Measurements from ENCODE around the gene NDUFC1. TPM values are rescaled to one million over a fixed set of nuclear protein-coding genes. Genes with fewer than 3 reads are reported as not detected.

The NDUFC1 gene
- total and polyA plus RNA-seq, 2 of the 8 experiments (the other 6 are each of a cell fraction or from before 2014, with no cell fraction given) = 41.9 to 62.0 TPM

- Histone ChIP-seq H2BK15ac (ENCODE audit: low read length) (no peak overlapping the region), H2BK5ac (ENCODE audit: low read depth, low read length) (no peak overlapping the region), H2AK5ac (ENCODE audit: low read depth, low read length) (no peak overlapping the region), H3K79me1 (ENCODE audit: low read depth, low read length) (no peaks in the 10 kb centered on the region), H2BK120ac (replicated peaks; ENCODE audit: low read depth, low read length) (no peak overlapping the region), H3K56ac (replicated peaks; ENCODE audit: insufficient read length, low read depth, low read length) (no peak overlapping the region), H3K27ac (ENCODE audit: low read depth, low read length) (no peak overlapping the region), H3K4ac (replicated peaks; ENCODE audit: insufficient read length, low read depth, low read length) (no peak overlapping the region), H3K4me2 (ENCODE audit: insufficient read depth in 1 of 2, low read depth in 2 of 2, low read length in 2 of 2) (no peak overlapping the region), H2AFZ (ENCODE audit: low read length) (no peak overlapping the region), H4K5ac (ENCODE audit: insufficient read length, low read depth, low read length) (no peak overlapping the region), H3K27me3 (replicated peaks in 1 of 4; ENCODE audit: control insufficient read depth in 3 of 4, extremely low read depth in 1 of 4, insufficient read depth in 3 of 4, low read length in 3 of 4) (no peaks in the 10 kb centered on the region), H3K23me2 (ENCODE audit: low read depth, low read length) (no peaks in the 10 kb centered on the region), H3K79me2 (ENCODE audit: control insufficient read depth in 1 of 2, insufficient read depth in 2 of 2, low read length in 2 of 2) (no peaks in the 10 kb centered on the region), H4K20me1 (replicated peaks in 1 of 2; ENCODE audit: control insufficient read depth in 1 of 2, insufficient read depth in 2 of 2, low read length in 2 of 2) (no peaks in the 10 kb centered on the region), H3K23ac (ENCODE audit: insufficient read length) (no peak overlapping the region), H3K4me1 (replicated peaks in 1 of 4; ENCODE audit: control insufficient read depth in 3 of 4, insufficient read depth in 4 of 4, low read length in 3 of 4) (peaks cover 0 to 8% (median 2%) of the 10 kb centered on the region in 4 experiments; a peak in 4 of 7 replicates), H3K4me3 (ENCODE audit: extremely low read depth in 1 of 4, insufficient read depth in 2 of 4, low read depth in 3 of 4, low read length in 4 of 4) (no peak overlapping the region), H4K91ac (replicated peaks; ENCODE audit: insufficient read length, low read length) (no peak overlapping the region), H3K9me3 (ENCODE audit: insufficient read depth in 2 of 2, low read depth in 1 of 2, low read length in 1 of 2) (no peaks in the 10 kb centered on the region), H3K18ac (ENCODE audit: extremely low read depth, low read length) (no peak overlapping the region), H3K14ac (ENCODE audit: insufficient read length) (no peak overlapping the region), H2BK12ac (ENCODE audit: low read depth, low read length) (no peak overlapping the region), H3K36me3 (ENCODE audit: control insufficient read depth in 2 of 4, insufficient read depth in 4 of 4, low read length in 3 of 4) (no peaks in the 10 kb centered on the region), H3K9ac (replicated peaks in 1 of 4; ENCODE audit: extremely low read depth in 1 of 4, low read depth in 3 of 4, low read length in 3 of 4) (no peak overlapping the region), H4K8ac (ENCODE audit: extremely low read depth, insufficient read depth, low read length) (no peak overlapping the region), H2BK20ac (ENCODE audit: low read length) (no peak overlapping the region)
- ChIA-PET POLR2A (ENCODE audit: partially characterized antibody) (no interaction called here), CTCF (ENCODE audit: partially characterized antibody) (interaction anchor here (0.6 to 2.3 kb wide), 4 partner anchors 14 to 265 kb away, joined by 3 to 10 read pairs (median 4); partner anchors contain the start of gene MGARP)
- FAIRE-seq = no peak
- 94% methylated on average over 1 of the region's 1 CpG; no CpG with 5 or more reads in 1 of the 2 experiments for WGBS, 2 experiments (ENCODE audit: extremely low coverage in 1 of 2, insufficient coverage in 1 of 2, insufficient read length in 1 of 2, insufficient replicate concordance in 2 of 2, low coverage in 1 of 2, low lambda C conversion rate in 2 of 2, missing lambda C conversion rate in 1 of 2)
- DNase-seq (ENCODE audit: low read depth in 1 of 2, low spot score in 2 of 2) = no peak
- TF ChIP-seq SIN3A (conservative IDR thresholded peaks at IDR 0.05 in 1 of 2, IDR thresholded peaks at IDR 0.05 in 1 of 2; ENCODE audit: low read depth in 1 of 2, low read length in 2 of 2) = no peak
- TF ChIP-seq, protein P1, sequence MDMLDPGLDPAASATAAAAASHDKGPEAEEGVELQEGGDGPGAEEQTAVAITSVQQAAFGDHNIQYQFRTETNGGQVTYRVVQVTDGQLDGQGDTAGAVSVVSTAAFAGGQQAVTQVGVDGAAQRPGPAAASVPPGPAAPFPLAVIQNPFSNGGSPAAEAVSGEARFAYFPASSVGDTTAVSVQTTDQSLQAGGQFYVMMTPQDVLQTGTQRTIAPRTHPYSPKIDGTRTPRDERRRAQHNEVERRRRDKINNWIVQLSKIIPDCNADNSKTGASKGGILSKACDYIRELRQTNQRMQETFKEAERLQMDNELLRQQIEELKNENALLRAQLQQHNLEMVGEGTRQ (IDR thresholded peaks at IDR 0.05; ENCODE audit: low read length) = no peak
- TF ChIP-seq CREB1 (IDR thresholded peaks at IDR 0.05) = no peak
- TF ChIP-seq SIX5 (IDR thresholded peaks at IDR 0.05; ENCODE audit: low read depth, low read length) = no peak
- TF ChIP-seq RBBP5 (IDR thresholded peaks at IDR 0.05; ENCODE audit: borderline replicate concordance, low read depth, low read length) = no peak
- TF ChIP-seq, protein P2, sequence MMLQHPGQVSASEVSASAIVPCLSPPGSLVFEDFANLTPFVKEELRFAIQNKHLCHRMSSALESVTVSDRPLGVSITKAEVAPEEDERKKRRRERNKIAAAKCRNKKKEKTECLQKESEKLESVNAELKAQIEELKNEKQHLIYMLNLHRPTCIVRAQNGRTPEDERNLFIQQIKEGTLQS (IDR thresholded peaks at IDR 0.05; ENCODE audit: insufficient read depth, low read depth, low read length) = no peak
- TF ChIP-seq RFX5 (IDR thresholded peaks at IDR 0.05; ENCODE audit: borderline replicate concordance, low read depth, low read length) = no peak
- no peak for TF ChIP-seq RNF2 (IDR thresholded peaks at IDR 0.05; ENCODE audit: borderline replicate concordance, low read depth, low read length, missing control alignments, poor library complexity, severe bottlenecking)
- no peak for TF ChIP-seq TAF7 (optimal IDR thresholded peaks at IDR 0.05; ENCODE audit: borderline replicate concordance, low read depth, low read length)
- TF ChIP-seq KDM1A (IDR thresholded peaks at IDR 0.05; ENCODE audit: borderline replicate concordance, low read length) = no peak
- no peak for TF ChIP-seq PHF8 (conservative IDR thresholded peaks at IDR 0.05; ENCODE audit: low read depth, low read length)
- no peak for TF ChIP-seq BCL11A (IDR thresholded peaks at IDR 0.05; ENCODE audit: low read depth in 2 of 2, low read length in 2 of 2)
Observed at GRCh38 chr4:139267301-139267700, 35.0 kb downstream of the NDUFC1 start.
